Fibroblast of the aortic adventitia (primary cell): ENCODE measurements around the gene EPSTI1. TPM values are rescaled to one million over a fixed set of nuclear protein-coding genes. Genes with fewer than 3 reads are reported as not detected.
A peak's percentile ranks its signal among the peaks of the same experiment; 100 is the strongest.

Experiments
- DNase-seq: peaks from one replicate; pipeline ENCODE4 v3.0.0-alpha.2; 2010; ENCODE audit warnings: low read depth
- H3K4me3 ChIP-seq: 2 replicates; pipeline ENCODE4 v1.5.1; 2011; ENCODE audit warnings: low read depth, mild to moderate bottlenecking, control low read depth, low read length, moderate library complexity
- total RNA-seq: library from RNA; depleted of rRNA; stranded (reverse); fragments of >200 nt; gene quantifications from 2 replicates; pipeline ENCODE4 v1.2.3, GENCODE V29; 2012; ENCODE audit warnings: low replicate concordance
- TF ChIP-seq, protein P1 (sequence below): IDR thresholded peaks from 2 replicates; pipeline ENCODE4 v1.5.1; 2011; ENCODE audit warnings: mild to moderate bottlenecking, low read length, control low read depth, inconsistent platforms; ENCODE audit not compliant: insufficient read depth

EPSTI1 gene
- total RNA-seq, 1 donor = 2.0 TPM

DNA sequence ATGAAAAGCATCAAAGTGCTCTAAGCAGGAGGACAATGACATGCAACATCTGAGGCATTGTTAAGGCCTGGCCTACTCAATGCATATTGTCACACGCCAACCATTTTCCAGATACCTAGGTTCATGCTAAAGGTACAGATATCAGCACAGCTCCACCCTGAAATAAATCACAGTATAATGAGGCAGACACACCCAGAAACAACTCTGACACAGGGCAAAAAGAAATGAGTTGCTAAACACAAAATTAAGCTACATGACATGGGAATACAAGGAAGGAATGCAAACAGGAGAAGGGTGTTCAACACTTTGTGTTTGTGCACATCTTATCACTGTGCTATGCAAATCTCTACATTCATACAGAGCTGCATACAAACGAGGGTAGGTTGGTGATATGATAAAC, 86.5 kb downstream of the EPSTI1 start:
- TF ChIP-seq, protein P1, sequence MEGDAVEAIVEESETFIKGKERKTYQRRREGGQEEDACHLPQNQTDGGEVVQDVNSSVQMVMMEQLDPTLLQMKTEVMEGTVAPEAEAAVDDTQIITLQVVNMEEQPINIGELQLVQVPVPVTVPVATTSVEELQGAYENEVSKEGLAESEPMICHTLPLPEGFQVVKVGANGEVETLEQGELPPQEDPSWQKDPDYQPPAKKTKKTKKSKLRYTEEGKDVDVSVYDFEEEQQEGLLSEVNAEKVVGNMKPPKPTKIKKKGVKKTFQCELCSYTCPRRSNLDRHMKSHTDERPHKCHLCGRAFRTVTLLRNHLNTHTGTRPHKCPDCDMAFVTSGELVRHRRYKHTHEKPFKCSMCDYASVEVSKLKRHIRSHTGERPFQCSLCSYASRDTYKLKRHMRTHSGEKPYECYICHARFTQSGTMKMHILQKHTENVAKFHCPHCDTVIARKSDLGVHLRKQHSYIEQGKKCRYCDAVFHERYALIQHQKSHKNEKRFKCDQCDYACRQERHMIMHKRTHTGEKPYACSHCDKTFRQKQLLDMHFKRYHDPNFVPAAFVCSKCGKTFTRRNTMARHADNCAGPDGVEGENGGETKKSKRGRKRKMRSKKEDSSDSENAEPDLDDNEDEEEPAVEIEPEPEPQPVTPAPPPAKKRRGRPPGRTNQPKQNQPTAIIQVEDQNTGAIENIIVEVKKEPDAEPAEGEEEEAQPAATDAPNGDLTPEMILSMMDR = no peak
- H3K4me3 ChIP-seq = no peak overlapping the region
- DNase-seq = no peak

DNA sequence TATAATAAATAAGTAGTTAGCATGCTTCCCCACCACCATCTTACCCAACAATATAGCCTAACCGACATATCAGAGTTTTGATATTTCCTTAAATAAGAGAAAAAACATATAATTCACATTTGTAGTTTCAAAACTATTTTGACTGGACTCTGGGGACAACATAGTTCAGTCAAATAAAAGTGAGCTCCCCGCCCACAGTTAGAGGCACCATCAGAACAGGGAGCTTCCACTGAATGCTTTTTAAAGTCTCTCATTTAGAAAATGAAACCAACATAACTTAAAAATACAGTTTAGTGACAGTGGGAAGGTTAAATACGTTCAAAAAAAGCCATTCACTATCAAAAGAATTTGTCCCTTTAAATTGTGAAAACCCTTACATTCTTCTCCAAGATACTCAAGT, 92.8 kb downstream of the EPSTI1 start:
- DNase-seq = no peak
- no peak overlapping the region for H3K4me3 ChIP-seq
- TF ChIP-seq, protein P1 = no peak

- TF ChIP-seq, protein P1 = no peak
- no peak overlapping the region for H3K4me3 ChIP-seq
- peak; percentile 25 for DNase-seq
Measured at GRCh38 chr13:42895776-42896175, 96.3 kb downstream of the EPSTI1 start.

DNA sequence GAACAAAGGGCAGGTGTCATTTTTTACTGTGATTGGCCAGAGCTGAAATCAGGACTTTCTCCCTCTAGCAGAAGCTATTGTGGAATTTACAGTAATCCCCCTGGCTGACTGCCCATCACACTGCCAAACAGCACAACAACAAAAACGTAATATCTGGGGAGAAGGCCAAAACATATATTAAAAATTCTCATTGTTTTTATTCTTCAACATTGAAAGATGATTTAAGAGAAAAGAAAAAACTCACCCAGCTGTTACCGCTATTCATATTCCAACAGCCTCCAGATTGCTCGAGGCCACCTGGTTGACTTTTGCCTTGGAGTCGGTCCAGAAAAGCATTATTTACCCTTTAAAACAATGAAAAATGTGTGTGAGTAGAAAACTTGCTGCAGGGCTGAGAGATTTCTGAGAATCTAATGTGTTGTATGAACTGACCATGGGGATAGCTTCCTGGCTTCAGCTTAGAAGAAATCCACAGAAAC, 97.2 kb downstream of the EPSTI1 start:
- peak; percentile 95 for DNase-seq
- TF ChIP-seq, protein P1 = no peak
- H3K4me3 ChIP-seq = no peak overlapping the region

- H3K4me3 ChIP-seq = no peak overlapping the region
- DNase-seq = peak; percentile 90
- TF ChIP-seq, protein P1 = no peak
Measured at GRCh38 chr13:42893214-42893671, 98.8 kb downstream of the EPSTI1 start.

DNA sequence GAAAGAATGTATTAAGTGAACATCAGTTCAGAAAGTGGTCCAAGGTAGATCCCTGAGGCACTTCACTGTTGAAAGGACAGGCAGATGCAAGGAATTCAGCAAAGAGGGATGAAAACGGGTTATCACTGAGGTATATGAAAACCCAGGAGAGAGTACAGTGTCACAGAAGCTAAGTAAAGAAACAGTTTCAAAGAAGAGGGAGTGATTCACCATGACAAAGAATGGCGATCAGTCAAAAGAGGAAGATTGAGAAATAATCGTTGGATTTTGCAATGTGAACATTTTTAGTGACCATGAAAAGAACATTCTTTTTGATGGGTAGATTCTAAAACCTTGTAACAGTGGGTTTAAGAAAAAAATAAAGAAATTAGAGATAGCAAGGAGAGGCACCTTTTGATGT, 99.3 kb downstream of the EPSTI1 start:
- TF ChIP-seq, protein P1 = no peak
- peak; percentile 71 for DNase-seq
- H3K4me3 ChIP-seq = no peak overlapping the region

DNA sequence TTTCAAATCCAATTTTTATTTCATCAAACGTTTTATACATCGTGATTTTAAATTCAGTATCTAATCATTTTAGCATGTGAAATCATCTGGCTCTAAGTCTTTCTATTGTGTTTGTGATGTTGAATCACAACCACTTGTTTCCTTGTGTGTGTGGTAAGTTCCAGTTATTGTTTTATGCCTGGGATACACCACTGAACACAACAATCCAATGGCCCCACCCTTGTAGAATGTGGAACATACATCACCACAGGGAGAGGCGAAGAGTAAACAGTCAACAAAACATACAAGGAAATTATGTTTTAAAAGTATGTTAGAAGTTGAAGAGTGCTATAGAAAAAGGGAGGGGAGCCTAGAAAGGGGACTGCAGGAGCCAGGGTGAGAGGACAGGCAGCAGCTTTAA, 100.5 kb downstream of the EPSTI1 start:
- TF ChIP-seq, protein P1 = no peak
- DNase-seq = no peak
- H3K4me3 ChIP-seq = no peak overlapping the region
